Activated CD4-positive, alpha-beta T cell treated with anti-CD3 and anti-CD28 coated beads, Interleukin-2, Interleukin-4, amounts not matched to agents 100 ng/mL and 50 ng/mL, durations not matched to agents 16 hours and 8 hours (primary cell): ENCODE data around the gene CDC42BPG.
A peak's percentile ranks its signal among the peaks of the same experiment; 100 is the strongest.

ENCODE experiments used
- DNase-seq: peaks from one replicate; pipeline ENCODE4 v3.0.0-alpha.2; 2020; ENCODE audit warnings: low spot score

Gene CDC42BPG

DNA sequence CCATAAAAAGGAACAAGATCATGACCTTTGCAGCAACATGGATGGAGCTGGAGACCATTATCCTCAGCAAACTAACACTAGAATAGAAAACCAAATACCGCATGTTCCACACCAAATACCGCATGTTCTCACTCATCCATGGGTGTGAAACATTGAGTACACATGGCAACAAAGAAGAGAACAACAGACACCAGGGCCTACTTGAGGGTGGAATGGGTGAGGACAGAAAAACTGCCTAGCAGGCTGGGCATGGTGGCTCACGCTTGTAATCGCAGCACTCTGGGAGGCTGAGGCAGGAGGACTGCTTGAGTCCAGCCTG, 21.7 kb upstream of the CDC42BPG start:
- DNase-seq, result no peak

DNA sequence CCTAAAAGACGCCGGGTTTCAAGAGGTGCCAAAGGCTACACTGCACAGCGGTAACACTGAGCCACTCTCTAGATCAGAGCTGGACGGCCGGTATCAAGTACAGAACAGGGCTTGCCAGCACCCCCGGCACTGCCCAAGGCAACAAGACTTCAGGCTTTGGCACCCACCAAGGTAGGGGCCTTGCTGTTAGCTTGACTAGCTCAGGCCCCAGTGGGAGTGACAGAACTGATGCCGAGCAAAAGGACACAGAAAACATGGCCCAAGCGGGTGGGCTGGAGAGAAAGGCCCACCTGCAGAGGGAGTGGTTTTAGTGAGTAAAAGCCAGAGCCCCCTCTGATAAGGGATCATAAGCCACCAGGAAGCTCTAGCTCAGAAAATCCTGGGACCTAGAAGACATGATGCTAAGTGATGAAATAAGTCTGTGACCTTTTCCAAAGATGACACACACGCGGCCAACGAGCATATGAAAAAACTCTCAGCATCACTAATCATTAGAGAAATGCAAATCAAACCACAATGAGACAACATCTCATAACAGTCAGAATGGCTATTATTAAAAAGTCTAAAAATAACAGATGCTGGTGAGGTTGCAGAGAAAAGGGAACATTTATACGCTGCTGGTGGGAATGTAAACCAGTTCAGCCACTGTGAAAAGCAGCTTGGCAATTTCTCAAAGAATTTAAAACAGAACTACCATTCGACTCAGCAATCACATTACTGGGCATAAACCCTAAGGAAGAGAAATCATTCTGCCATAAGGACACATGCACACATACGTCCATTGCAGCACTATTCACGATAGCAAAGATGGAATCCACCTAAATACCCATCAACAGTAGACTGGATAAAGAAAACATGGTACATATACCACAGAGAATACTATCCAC, 21.1 kb upstream of the CDC42BPG start:
- DNase-seq, result peak; percentile 71

- peak; percentile 72 for DNase-seq
Observed at GRCh38 chr11:64864473-64865285, 20.2 kb upstream of the CDC42BPG start.

GRCh38 chr11:64864135-64864472, 19.7 kb upstream of the CDC42BPG start:
- no peak for DNase-seq

- no peak for DNase-seq
Observed at GRCh38 chr11:64863391-64864060, 19.1 kb upstream of the CDC42BPG start.

- no peak for DNase-seq
Observed at GRCh38 chr11:64862987-64863390, 18.5 kb upstream of the CDC42BPG start.

GRCh38 chr11:64861227-64861975, 16.9 kb upstream of the CDC42BPG start:
- no peak for DNase-seq

DNA sequence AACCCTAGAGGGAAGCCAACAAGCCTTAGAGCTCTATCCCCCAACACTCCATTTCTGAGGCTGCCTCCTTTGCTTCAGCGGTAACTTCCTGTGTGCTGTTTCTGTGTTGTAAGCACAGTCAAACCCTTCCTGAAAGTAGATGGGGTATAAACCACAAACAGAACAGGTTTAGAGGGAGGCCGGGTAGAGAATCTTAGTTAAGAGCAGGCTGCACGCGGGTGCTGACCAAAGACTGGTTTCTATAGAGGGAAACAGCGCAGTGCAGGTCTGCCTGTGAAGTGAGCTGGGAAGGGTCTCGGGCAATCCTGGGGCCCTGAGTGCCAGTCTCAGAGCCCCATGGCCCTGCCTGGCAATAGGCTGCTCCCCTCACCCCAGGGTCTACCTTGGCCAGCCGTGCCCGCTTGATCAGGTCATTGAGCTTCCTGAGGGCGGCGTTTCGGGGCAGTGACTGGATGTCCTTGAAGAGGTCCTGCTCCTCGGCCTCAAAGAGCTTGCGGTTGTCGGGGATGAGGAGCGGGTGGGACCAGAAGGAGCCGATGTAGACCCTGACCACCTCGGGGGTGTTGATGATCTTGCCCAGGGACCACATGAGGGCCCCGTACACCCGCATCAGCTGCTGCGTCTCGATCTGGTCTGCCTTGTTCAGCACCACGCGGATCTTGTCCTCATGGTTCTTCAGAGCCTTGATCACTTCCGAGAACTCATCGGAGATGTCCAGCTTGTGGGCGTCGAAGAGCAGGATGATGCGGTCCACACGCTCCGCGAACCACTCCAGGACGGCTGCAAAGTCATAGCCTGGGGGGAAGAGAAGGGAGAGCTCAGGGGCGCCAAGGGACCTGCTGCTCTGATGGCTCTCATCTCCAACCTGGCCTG, 15.3 kb upstream of the CDC42BPG start:
- DNase-seq, result peak; percentile 95

GRCh38 chr11:64858467-64859263, 14.2 kb upstream of the CDC42BPG start:
- peak; percentile 76 for DNase-seq

DNA sequence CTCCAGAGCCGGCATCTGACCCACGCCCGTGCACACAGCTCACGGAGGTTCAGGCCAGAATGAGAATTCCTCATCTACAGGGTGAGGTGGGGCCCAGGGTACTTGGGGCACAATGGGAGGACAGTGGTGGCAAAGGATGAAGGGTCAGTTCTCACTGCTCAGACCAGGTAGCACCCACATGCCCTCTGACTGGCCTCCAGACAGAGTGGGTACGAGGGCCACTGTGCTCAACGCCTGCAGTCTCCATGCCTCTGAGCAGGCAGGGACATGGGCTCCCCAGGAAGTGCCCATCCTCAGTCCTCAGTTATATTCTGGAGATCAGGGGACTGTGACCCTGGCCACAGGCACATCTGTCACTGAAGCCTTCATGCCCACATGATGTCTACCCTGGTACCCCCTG, 13.0 kb upstream of the CDC42BPG start:
- no peak for DNase-seq

- DNase-seq, result peak; percentile 80
Observed at GRCh38 chr11:64856382-64857227, 12.2 kb upstream of the CDC42BPG start.

DNA sequence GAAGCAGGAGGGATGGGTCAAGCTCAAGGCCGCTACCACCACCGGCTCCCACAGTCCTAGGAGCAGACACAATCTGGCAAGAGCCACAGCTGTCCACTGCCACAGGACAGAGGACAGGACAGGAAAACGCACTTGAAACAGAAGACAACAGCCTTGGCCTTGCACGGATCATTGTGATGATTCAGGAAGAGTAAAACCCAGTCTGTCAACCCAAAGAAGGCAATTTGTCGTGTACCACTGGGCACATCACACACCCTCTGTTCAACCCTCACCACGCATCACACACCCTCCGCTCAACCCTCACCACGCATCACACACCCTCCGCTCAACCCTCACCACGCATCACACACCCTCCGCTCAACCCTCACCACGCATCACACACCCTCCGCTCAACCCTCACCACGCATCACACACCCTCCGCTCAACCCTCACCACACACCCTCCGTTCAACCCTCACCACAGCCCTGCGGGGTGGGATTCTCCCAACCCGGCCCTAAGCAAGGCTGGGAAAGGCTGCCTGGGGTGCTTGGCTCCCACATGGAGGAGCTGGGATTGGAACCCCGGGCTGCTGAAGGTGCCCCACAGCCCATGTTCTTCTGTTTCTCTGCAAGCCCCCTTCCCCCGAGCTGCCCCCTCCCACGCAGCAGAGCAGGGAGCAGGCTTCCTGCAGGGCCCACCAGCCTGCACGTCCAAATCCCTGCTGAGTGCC, 11.3 kb upstream of the CDC42BPG start:
- no peak for DNase-seq

- DNase-seq, result no peak
Observed at GRCh38 chr11:64854534-64855502, 10.4 kb upstream of the CDC42BPG start.

- no peak for DNase-seq
Observed at GRCh38 chr11:64854157-64854533, 9.7 kb upstream of the CDC42BPG start.

DNA sequence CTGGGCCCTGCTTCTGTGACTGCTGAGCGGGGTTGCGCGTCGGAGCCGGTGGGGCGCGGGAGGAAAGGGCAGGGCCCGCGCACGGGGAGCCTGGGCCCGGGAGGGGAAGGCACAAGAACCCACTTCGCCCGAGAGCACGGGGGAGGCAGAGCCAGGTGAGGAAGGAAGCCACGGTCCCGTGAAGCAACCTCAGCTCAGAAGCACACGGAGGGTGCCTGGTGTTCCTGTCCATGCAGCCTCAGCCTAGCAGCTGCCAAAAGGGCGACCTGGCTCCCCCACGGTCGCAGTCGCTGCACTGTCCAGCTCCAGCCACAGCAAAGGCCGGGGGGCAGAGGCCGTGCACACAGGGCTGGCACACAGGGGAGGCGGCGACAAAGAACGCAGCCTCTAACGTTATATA, 9.3 kb upstream of the CDC42BPG start:
- no peak for DNase-seq

GRCh38 chr11:64852804-64853509, 8.5 kb upstream of the CDC42BPG start:
- no peak for DNase-seq

- DNase-seq, result no peak
Observed at GRCh38 chr11:64851831-64852351, 7.4 kb upstream of the CDC42BPG start.
